PC-9 (cell line): ENCODE measurements around the gene PPIC. TPM values are rescaled to one million over a fixed set of nuclear protein-coding genes. Genes with fewer than 3 reads are reported as not detected.

ENCODE experiments used
- BruUV-seq: library from RNA; stranded (reverse); fragments of 400-500 nt; replicated peaks from 2 replicates; lab custom pipeline; 2021; lab: Mats Ljungman, UMichigan
- CTCF ChIA-PET: fragments of 300-600 bp; sonication (Branson Sonifier 250); formaldehyde crosslinking; loops from one replicate; lab custom pipeline; 2022; ENCODE audit warnings: antibody characterized with exemption; lab: Charles Lee
- POLR2A ChIA-PET: fragments of 300-600 bp; sonication (Branson Sonifier 250); formaldehyde crosslinking; loops from one replicate; lab custom pipeline; 2022; ENCODE audit warnings: antibody characterized with exemption; ENCODE audit not compliant: unreplicated experiment; lab: Charles Lee
- DNase-seq, 2 experiments: peaks; one replicate each; pipeline versions ENCODE4 v3.0.0 to v3.0.0-alpha.2; 2015 to 2022; ENCODE audit warnings: mixed read lengths in 1 of 2
- H2AFZ ChIP-seq: fragments of 200-600 bp; sonication (generic); 2 replicates; pipeline ENCODE4 v1.8.1; 2017; ENCODE audit warnings: antibody characterized with exemption
- H3F3A ChIP-seq: fragments of 200-600 bp; sonication (generic); 2 replicates; pipeline ENCODE4 v1.8.1; 2017; ENCODE audit warnings: antibody characterized with exemption, mild to moderate bottlenecking, low read depth; ENCODE audit not compliant: insufficient read depth
- H3K27ac ChIP-seq: fragments of 200-600 bp; sonication (generic); 2 replicates; pipeline ENCODE4 v1.6.1; 2016; ENCODE audit warnings: mixed run types
- H3K27me3 ChIP-seq: fragments of 200-600 bp; sonication (generic); 2 replicates; pipeline ENCODE4 v1.6.1; 2016; ENCODE audit warnings: low read depth, mixed run types; ENCODE audit not compliant: insufficient read depth
- H3K36me3 ChIP-seq: fragments of 200-600 bp; sonication (generic); 2 replicates; pipeline ENCODE4 v1.6.1; 2016; ENCODE audit warnings: low read depth, mixed run types
- H3K4me1 ChIP-seq: fragments of 200-600 bp; sonication (generic); replicated peaks from 2 replicates; pipeline ENCODE4 v1.6.1; 2016; ENCODE audit warnings: mixed run types; ENCODE audit not compliant: insufficient read depth
- H3K4me2 ChIP-seq: fragments of 200-600 bp; sonication (generic); 2 replicates; pipeline ENCODE4 v1.6.1; 2017; ENCODE audit warnings: mixed run types
- H3K4me3 ChIP-seq: fragments of 200-600 bp; sonication (generic); 2 replicates; pipeline ENCODE4 v1.6.1; 2016; ENCODE audit warnings: mixed run types
- H3K79me2 ChIP-seq: fragments of 200-600 bp; sonication (generic); 2 replicates; pipeline ENCODE4 v1.6.1; 2017; ENCODE audit warnings: low read depth, mixed run types
- H3K9me2 ChIP-seq: fragments of 200-600 bp; sonication (generic); 2 replicates; pipeline ENCODE4 v1.8.1; 2017; ENCODE audit warnings: mild to moderate bottlenecking; ENCODE audit not compliant: insufficient read depth
- H3K9me3 ChIP-seq: fragments of 200-600 bp; sonication (generic); 2 replicates; pipeline ENCODE4 v1.8.1; 2016; ENCODE audit warnings: low read depth; ENCODE audit not compliant: insufficient read depth
- H4K20me1 ChIP-seq: fragments of 200-600 bp; sonication (generic); 2 replicates; pipeline ENCODE4 v1.8.1; 2017; ENCODE audit not compliant: insufficient read depth
- CTCF ChIP-seq: fragments of 200-600 bp; sonication (generic); conservative IDR thresholded peaks from 2 replicates; pipeline ENCODE4 v1.6.1; 2017; ENCODE audit warnings: mixed run types, antibody characterized with exemption, mild to moderate bottlenecking, moderate library complexity
- EZH2 ChIP-seq: fragments of 200-600 bp; sonication (generic); IDR thresholded peaks from 2 replicates; pipeline ENCODE4 v1.8.0; 2017; ENCODE audit warnings: antibody characterized with exemption, low read depth
- intact Hi-C: fragments of 100-400 bp; cut with micrococcal nuclease; formaldehyde crosslinking; loops from one replicate; pipeline ENCODE4 v1.10.0; 2022; ENCODE audit not compliant: unreplicated experiment
- total RNA-seq: library from RNA; stranded (reverse); gene quantifications from 2 replicates; pipeline ENCODE4 v1.2.3, GENCODE V29; 2021

PPIC gene
- total RNA-seq, 1 experiment from 2014 or later: 22.3 TPM

DNA sequence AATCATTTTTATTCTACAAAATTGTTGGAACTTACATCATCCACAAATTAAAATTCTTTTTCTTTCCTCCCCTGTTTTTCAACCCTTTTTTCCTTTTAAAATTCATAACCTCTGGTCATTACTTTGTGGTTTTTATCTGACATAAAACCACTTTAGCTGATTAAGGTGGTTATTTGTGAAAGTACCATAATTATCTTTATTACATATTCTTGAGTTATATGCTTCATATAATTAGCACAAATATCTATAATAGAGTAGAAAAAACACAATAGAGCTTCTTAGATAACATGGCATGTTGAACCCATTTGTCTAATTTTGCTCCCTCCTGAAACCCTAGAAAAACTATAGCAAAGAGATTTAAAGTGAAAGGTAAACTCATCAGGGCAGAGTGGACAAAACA lies 22.9 kb upstream of the PPIC start:
- Histone ChIP-seq H4K20me1 (no peaks in the 10 kb centered on the region), H3K36me3 (no peaks in the 10 kb centered on the region), H3K27ac (no peak overlapping the region), H3K4me3 (no peak overlapping the region), H3K27me3 (no peaks in the 10 kb centered on the region), H3K4me2 (no peak overlapping the region), H3K9me3 (no peaks in the 10 kb centered on the region), H3K4me1 (no peaks in the 10 kb centered on the region), H2AFZ (no peak overlapping the region), H3K79me2 (no peaks in the 10 kb centered on the region), H3K9me2 (no peaks in the 10 kb centered on the region), H3F3A (no peaks in the 10 kb centered on the region)
- BruUV-seq: no TSS peak
- no peak for TF ChIP-seq CTCF
- no peak for TF ChIP-seq EZH2
- intact Hi-C loops: no loop called here
- no peak for DNase-seq
- POLR2A ChIA-PET: no interaction called here
- CTCF ChIA-PET: no interaction called here

- no peaks in the 10 kb centered on the region for H3K36me3 ChIP-seq
- no peaks in the 10 kb centered on the region for H3K27me3 ChIP-seq
- TF ChIP-seq EZH2 (no peak), CTCF (no peak)
- H3K27ac ChIP-seq: no peak overlapping the region
- no peak overlapping the region for H2AFZ ChIP-seq
- H3K4me2 ChIP-seq: no peak overlapping the region
- no peaks in the 10 kb centered on the region for H4K20me1 ChIP-seq
- H3K4me3 ChIP-seq: no peak overlapping the region
- H3K9me2 ChIP-seq: no peaks in the 10 kb centered on the region
- no peaks in the 10 kb centered on the region for H3K4me1 ChIP-seq
- CTCF ChIA-PET: no interaction called here
- POLR2A ChIA-PET: no interaction called here
- BruUV-seq: no TSS peak
- DNase-seq: no peak
- no peaks in the 10 kb centered on the region for H3F3A ChIP-seq
- intact Hi-C loops: no loop called here
- H3K9me3 ChIP-seq: no peaks in the 10 kb centered on the region
- H3K79me2 ChIP-seq: no peaks in the 10 kb centered on the region
Observed at GRCh38 chr5:123051206-123051605, 14.7 kb upstream of the PPIC start.

GRCh38 chr5:123047706-123048105 lies 11.2 kb upstream of the PPIC start:
- CTCF ChIA-PET: no interaction called here
- Histone ChIP-seq H4K20me1 (no peaks in the 10 kb centered on the region), H3K36me3 (no peaks in the 10 kb centered on the region), H3K4me1 (no peaks in the 10 kb centered on the region), H3K9me3 (no peaks in the 10 kb centered on the region), H3K27ac (no peak overlapping the region), H3F3A (no peaks in the 10 kb centered on the region), H3K9me2 (no peaks in the 10 kb centered on the region), H3K4me2 (no peak overlapping the region), H3K4me3 (no peak overlapping the region), H3K79me2 (no peaks in the 10 kb centered on the region), H3K27me3 (no peaks in the 10 kb centered on the region), H2AFZ (no peak overlapping the region)
- DNase-seq: no peak
- BruUV-seq: no TSS peak
- POLR2A ChIA-PET: no interaction called here
- no peak for TF ChIP-seq CTCF
- intact Hi-C loops: no loop called here
